Inflammatory macrophage treated with lipopolysaccharide for 1 hour (primary cell): ENCODE measurements around the gene PARD3.
"Not testable (repeated sequence)": the region's sequence is repeated elsewhere in the genome, so short reads cannot be mapped to it uniquely, and the experiment has no call there.

Experiments
- DNase-seq, 2 donors: peaks; one replicate each; pipeline ENCODE4 v3.0.0-alpha.2; 2020 to 2022

The PARD3 gene

DNA sequence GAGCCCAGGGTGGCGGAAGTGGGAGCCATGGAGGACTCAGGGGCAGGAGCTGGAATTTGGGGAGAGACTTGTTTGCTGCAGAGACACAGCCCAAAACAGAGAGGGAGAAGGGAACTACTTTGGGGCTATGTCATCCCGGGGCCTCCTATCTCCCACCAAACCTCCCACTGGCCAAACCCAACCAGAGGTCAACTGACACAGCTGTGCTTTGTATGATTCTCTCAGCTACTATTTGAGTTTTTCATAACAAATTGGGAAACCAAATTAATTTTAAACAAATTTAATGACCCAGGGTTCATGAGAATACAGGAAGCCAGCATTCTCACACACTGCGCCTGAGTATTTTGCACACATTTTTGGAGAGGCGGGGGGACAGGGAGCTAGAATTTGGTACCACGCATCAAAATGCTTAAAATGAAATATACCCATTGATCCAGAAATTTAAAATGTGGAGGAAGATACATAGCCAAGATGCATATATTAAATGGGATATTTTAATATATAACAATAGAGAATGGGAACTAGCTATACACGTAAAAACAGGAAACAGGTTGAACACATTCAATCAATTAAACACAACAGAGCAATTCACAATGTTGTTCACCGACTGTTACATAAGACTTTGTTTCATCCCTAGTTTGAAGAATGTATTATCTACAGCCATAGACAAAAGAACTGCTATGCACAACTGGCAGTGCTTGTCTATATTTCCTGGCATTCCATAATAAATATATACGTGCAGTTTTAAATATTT is 105.3 kb downstream of the PARD3 start:
- DNase-seq: no peak

- no peak for DNase-seq
Measured at GRCh38 chr10:34707656-34708055, 107.4 kb downstream of the PARD3 start.

GRCh38 chr10:34706992-34707391 is 108.1 kb downstream of the PARD3 start:
- DNase-seq: not testable (repeated sequence)

GRCh38 chr10:34706147-34706546 is 108.9 kb downstream of the PARD3 start:
- DNase-seq: no peak

DNA sequence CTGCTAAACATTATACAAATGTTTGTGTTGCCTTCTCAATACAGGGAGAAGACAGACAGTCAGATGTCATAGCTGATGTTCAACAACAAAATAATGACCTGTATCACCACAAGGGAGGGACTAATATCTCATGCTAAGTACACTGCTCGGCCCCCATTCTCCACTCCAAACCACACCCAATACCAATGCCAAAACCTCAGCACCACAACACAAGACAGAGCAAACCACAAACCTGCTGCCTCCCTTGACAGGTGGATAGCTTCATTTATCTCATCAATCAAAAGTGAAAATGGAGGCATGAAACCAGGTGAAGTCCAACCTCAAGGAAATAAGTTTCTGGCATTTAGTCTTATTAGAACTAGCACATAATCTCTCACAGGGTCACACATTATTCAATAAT is 109.5 kb downstream of the PARD3 start:
- DNase-seq: no peak

DNA sequence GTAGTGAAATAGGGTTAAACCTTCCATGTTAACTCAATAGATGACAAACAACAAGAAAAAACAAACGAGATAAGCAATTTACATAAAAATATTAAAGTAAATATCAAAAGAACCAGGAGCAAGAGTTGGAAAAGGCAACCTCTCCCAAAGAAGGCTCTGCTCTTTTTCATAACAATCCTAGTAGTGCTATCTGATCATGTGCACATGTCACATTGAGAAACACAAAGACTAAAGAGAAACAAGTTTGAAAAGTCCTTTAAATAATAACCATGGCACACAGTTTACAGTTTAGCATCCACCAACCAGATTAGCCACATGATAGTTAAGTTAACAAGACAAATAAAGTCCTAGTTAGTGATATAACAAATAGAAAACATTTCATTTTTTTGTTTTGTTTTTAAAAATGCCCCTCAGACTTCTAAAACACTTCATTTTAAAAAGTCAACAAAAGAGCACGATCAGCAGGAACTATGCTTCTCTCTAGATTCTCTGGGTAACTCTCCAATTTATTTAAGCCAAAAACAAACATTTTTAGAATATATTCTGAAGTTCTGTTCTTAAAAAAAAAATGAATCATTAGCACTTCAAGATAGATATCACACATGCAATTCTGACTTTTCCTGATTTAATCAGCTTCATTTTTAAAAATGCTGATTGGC is 110.4 kb downstream of the PARD3 start:
- DNase-seq: no peak

- DNase-seq: no peak
Measured at GRCh38 chr10:34702982-34703381, 112.1 kb downstream of the PARD3 start.

DNA sequence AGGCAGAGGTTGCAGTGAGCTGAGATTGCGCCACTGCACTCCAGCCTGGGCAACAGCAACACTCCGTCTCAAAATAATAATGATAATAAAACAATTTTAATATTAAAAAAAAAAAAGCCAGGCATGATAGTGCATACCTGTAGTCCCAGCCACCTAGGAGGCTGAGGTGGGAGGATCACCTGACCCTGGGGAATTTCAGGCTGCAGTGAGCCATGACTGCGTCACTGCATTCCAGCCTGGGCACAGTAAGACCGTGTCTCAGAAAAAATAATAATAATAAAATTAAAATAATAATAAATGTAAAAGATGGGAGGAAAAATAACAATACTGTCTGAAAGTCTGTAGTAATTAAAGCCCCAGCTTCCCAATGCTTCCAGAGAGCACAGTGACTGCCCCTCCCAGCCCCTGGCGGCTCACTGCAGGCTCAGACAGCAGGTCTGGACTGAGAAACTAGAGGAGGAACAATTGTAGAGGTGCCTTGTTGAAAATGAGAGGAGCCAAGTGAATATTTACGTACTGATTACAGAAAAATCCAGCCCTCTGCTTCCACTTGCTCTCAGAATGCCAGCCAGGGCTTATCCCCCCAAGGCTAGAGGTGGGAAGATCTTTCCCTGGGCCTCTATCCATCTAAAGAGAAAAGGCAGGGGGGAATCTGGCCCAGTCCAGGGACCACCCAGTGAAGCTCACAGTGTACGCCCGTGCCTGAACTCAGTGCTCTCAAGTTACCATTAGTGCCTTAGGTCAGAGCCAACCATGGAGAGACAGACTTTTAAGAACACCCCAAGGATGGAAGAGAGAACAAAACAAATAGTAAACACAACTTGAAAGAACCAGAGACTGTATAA is 112.8 kb downstream of the PARD3 start:
- no peak for DNase-seq

- no peak for DNase-seq
Measured at GRCh38 chr10:34701194-34701593, 113.9 kb downstream of the PARD3 start.

DNA sequence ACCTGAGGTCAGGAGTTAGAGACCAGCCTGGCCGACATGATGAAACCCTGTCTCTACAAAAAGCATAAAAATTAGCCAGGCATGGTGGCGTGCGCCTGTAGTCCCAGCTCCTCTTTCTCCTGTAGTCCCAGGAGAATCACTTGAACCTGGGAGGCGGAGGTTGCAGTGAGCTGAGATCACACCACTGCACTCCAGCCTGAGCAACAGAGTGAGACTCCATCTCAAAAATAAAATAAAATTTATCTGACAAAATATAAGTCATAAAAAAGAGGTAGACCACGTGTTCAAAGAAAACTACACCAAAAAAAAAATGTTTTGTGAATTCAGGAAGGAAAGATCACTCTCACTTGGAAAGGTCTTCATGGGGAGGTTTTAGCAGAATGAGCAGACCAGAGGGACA is 114.3 kb downstream of the PARD3 start:
- DNase-seq: not testable (repeated sequence)

DNA sequence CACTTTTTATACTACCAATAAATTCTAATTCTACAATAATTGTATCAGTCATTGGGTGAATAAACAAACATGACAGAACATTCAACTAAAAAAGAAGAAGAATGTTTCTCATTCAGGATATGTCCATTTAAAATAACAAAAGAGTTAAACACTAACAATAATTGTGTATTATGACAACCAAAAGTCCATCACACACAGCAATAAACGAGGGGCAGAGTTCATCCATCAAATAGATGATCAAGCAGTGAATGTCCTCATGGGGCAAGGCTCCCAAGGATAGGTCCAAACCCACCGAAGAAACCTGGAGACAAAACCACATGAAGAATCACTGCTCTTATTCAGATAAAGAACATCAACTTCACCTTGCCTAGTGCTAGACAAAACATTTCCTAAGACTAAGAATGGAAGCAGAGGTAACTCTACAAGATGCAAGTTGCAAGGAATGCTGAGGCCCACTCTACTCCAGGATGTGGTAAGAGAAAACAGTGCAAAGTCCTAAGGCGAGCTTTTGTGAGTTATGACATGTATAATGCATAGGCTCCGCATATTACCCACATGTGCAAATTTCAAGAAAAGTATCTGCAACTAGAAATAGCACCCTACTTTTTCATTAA is 115.1 kb downstream of the PARD3 start:
- no peak for DNase-seq

DNA sequence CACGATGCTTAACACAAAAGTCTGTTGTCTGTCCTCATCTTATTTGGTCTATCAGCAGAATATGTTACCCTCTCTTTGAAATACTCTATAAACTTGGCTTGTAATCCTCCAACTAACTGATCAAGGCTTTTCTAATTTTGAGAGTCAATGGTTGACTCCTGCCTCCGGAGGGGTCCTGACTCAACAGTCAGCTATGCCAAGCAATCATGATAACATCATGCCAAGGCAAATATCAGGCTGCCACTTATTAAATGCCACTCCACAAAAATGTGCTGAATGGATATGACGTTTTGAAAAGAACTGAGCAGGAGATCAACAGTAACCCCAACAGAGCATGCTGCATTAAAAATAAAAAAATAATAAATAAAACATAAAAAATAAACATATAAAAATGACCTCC is 116.1 kb downstream of the PARD3 start:
- DNase-seq: no peak

- no peak for DNase-seq
Measured at GRCh38 chr10:34698248-34698831, 116.8 kb downstream of the PARD3 start.

- no peak for DNase-seq
Measured at GRCh38 chr10:34697351-34698247, 117.5 kb downstream of the PARD3 start.

- no peak for DNase-seq
Measured at GRCh38 chr10:34696423-34696822, 118.7 kb downstream of the PARD3 start.

DNA sequence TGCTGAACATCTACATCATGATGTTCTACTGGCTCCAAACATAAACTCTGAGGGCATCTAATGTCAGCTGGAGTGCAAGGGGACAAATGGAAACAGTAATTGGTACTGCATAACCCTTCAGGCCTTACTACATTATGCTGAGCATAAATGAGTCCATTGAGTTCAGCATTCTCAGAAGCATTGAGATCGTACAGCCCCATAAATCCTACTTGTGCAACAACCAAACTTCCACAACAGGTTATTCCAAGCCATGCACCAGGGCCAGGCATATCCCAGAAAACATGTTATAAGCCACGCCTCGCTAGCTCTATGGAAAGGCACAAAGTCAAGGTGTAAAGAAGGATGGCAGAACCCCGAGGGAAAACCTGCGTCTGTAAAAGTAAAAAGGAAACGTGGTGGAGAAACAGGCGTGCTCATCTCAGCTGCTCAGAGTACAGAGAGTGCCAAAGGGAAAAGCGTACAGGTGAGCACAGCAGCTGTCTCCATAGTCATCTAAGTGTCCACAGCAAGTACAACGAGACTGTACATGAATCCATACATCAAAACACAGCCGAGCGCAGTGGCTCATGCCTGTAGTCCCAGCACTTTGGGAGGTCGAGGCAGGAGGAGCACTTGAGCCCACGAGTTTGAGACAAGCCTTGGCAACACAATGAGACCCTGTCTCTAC is 124.6 kb downstream of the PARD3 start:
- DNase-seq: no peak

GRCh38 chr10:34689053-34689452 is 126.0 kb downstream of the PARD3 start:
- DNase-seq: no peak

GRCh38 chr10:34687434-34688210 is 127.5 kb downstream of the PARD3 start:
- DNase-seq: no peak

DNA sequence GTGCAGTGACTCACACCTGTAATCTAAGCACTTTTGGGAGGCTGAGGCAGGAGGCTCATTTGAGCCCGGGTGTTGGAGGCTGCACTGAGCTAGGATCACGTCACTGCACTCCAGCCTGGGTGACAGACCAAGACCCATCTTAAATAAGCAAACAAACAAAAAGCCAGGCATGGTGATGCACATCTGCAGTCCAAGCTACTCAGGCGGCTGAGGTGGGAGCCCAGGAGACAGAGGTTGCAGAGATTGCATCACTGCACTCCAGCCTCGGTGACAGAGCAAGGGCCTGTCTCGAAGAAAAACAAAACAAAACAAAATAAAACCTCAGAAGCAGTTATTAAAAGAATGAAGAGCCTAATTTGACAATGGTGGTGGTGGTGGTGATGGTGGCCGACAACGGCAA is 132.5 kb downstream of the PARD3 start:
- no peak for DNase-seq

DNA sequence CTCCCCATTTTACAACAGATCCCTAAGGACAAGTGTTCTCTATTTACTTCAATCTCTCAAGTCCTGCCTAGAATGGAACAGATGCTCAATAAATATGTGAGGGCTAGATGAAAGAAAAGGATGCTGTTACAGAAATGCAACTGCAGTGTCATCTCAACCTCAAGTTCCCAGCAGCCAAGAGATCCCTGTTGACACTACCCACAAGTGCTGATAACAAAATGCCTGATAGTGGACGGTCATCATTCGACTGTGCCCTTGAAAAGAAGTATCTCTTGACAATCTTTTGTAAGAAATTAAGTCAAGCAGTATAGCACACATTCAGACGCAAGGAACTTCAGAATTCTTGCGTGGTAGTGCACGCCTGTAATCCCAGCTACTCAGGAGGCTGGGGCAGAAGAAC is 133.2 kb downstream of the PARD3 start:
- DNase-seq: no peak
